PC-9 (cell line): ENCODE data around the gene CTXND1. TPM values are rescaled to one million over a fixed set of nuclear protein-coding genes. Genes with fewer than 3 reads are reported as not detected.

Experiments
- BruUV-seq: library from RNA; stranded (reverse); fragments of 400-500 nt; replicated peaks from 2 replicates; lab custom pipeline; 2021; lab: Mats Ljungman, UMichigan
- CTCF ChIA-PET: fragments of 300-600 bp; sonication (Branson Sonifier 250); formaldehyde crosslinking; loops from one replicate; lab custom pipeline; 2022; ENCODE audit warnings: antibody characterized with exemption; lab: Charles Lee
- POLR2A ChIA-PET: fragments of 300-600 bp; sonication (Branson Sonifier 250); formaldehyde crosslinking; loops from one replicate; lab custom pipeline; 2022; ENCODE audit warnings: antibody characterized with exemption; ENCODE audit not compliant: unreplicated experiment; lab: Charles Lee
- DNase-seq, 2 experiments: peaks; one replicate each; pipeline versions ENCODE4 v3.0.0 to v3.0.0-alpha.2; 2015 to 2022; ENCODE audit warnings: mixed read lengths in 1 of 2
- H2AFZ ChIP-seq: fragments of 200-600 bp; sonication (generic); 2 replicates; pipeline ENCODE4 v1.8.1; 2017; ENCODE audit warnings: antibody characterized with exemption
- H3F3A ChIP-seq: fragments of 200-600 bp; sonication (generic); 2 replicates; pipeline ENCODE4 v1.8.1; 2017; ENCODE audit warnings: antibody characterized with exemption, mild to moderate bottlenecking, low read depth; ENCODE audit not compliant: insufficient read depth
- H3K27ac ChIP-seq: fragments of 200-600 bp; sonication (generic); 2 replicates; pipeline ENCODE4 v1.6.1; 2016; ENCODE audit warnings: mixed run types
- H3K27me3 ChIP-seq: fragments of 200-600 bp; sonication (generic); 2 replicates; pipeline ENCODE4 v1.6.1; 2016; ENCODE audit warnings: low read depth, mixed run types; ENCODE audit not compliant: insufficient read depth
- H3K36me3 ChIP-seq: fragments of 200-600 bp; sonication (generic); 2 replicates; pipeline ENCODE4 v1.6.1; 2016; ENCODE audit warnings: low read depth, mixed run types
- H3K4me1 ChIP-seq: fragments of 200-600 bp; sonication (generic); replicated peaks from 2 replicates; pipeline ENCODE4 v1.6.1; 2016; ENCODE audit warnings: mixed run types; ENCODE audit not compliant: insufficient read depth
- H3K4me2 ChIP-seq: fragments of 200-600 bp; sonication (generic); 2 replicates; pipeline ENCODE4 v1.6.1; 2017; ENCODE audit warnings: mixed run types
- H3K4me3 ChIP-seq: fragments of 200-600 bp; sonication (generic); 2 replicates; pipeline ENCODE4 v1.6.1; 2016; ENCODE audit warnings: mixed run types
- H3K79me2 ChIP-seq: fragments of 200-600 bp; sonication (generic); 2 replicates; pipeline ENCODE4 v1.6.1; 2017; ENCODE audit warnings: low read depth, mixed run types
- H3K9me2 ChIP-seq: fragments of 200-600 bp; sonication (generic); 2 replicates; pipeline ENCODE4 v1.8.1; 2017; ENCODE audit warnings: mild to moderate bottlenecking; ENCODE audit not compliant: insufficient read depth
- H3K9me3 ChIP-seq: fragments of 200-600 bp; sonication (generic); 2 replicates; pipeline ENCODE4 v1.8.1; 2016; ENCODE audit warnings: low read depth; ENCODE audit not compliant: insufficient read depth
- H4K20me1 ChIP-seq: fragments of 200-600 bp; sonication (generic); 2 replicates; pipeline ENCODE4 v1.8.1; 2017; ENCODE audit not compliant: insufficient read depth
- CTCF ChIP-seq: fragments of 200-600 bp; sonication (generic); conservative IDR thresholded peaks from 2 replicates; pipeline ENCODE4 v1.6.1; 2017; ENCODE audit warnings: mixed run types, antibody characterized with exemption, mild to moderate bottlenecking, moderate library complexity
- EZH2 ChIP-seq: fragments of 200-600 bp; sonication (generic); IDR thresholded peaks from 2 replicates; pipeline ENCODE4 v1.8.0; 2017; ENCODE audit warnings: antibody characterized with exemption, low read depth
- intact Hi-C: fragments of 100-400 bp; cut with micrococcal nuclease; formaldehyde crosslinking; loops from one replicate; pipeline ENCODE4 v1.10.0; 2022; ENCODE audit not compliant: unreplicated experiment
- total RNA-seq: library from RNA; stranded (reverse); gene quantifications from 2 replicates; pipeline ENCODE4 v1.2.3, GENCODE V29; 2021

CTXND1 gene
- total RNA-seq, 1 experiment from 2014 or later, result not detected

- Histone ChIP-seq H4K20me1 (no peaks in the 10 kb centered on the region), H3F3A (no peaks in the 10 kb centered on the region), H3K79me2 (no peaks in the 10 kb centered on the region), H3K27me3 (no peaks in the 10 kb centered on the region), H3K36me3 (no peaks in the 10 kb centered on the region), H3K9me3 (no peaks in the 10 kb centered on the region), H3K4me3 (no peak overlapping the region), H2AFZ (no peak overlapping the region), H3K9me2 (no peaks in the 10 kb centered on the region), H3K27ac (no peak overlapping the region), H3K4me1 (no peaks in the 10 kb centered on the region), H3K4me2 (no peak overlapping the region)
- no TSS peak for BruUV-seq
- no peak for TF ChIP-seq CTCF
- TF ChIP-seq EZH2, result no peak
- DNase-seq, result no peak
- intact Hi-C loops, result no loop called here
- ChIA-PET POLR2A (no interaction called here), CTCF (no interaction called here)
Measured at GRCh38 chr15:80191198-80191597, 60.8 kb downstream of the CTXND1 start.

- H3K36me3 ChIP-seq, result peaks cover 7% of the 10 kb centered on the region; the same call in 1 of the 2 replicates
- no peaks in the 10 kb centered on the region for H3K27me3 ChIP-seq
- intact Hi-C loops, result no loop called here
- no peaks in the 10 kb centered on the region for H3F3A ChIP-seq
- no peak overlapping the region for H3K4me3 ChIP-seq
- H3K79me2 ChIP-seq, result no peaks in the 10 kb centered on the region
- ChIA-PET CTCF (no interaction called here), POLR2A (no interaction called here)
- no peak for TF ChIP-seq CTCF
- no peak for TF ChIP-seq EZH2
- H2AFZ ChIP-seq, result no peak overlapping the region
- no peaks in the 10 kb centered on the region for H4K20me1 ChIP-seq
- H3K4me2 ChIP-seq, result no peak overlapping the region
- DNase-seq, result no peak
- no peak overlapping the region for H3K27ac ChIP-seq
- no TSS peak for BruUV-seq
- H3K4me1 ChIP-seq, result no peaks in the 10 kb centered on the region
- no peaks in the 10 kb centered on the region for H3K9me3 ChIP-seq
- no peaks in the 10 kb centered on the region for H3K9me2 ChIP-seq
Measured at GRCh38 chr15:80188251-80188650, 63.8 kb downstream of the CTXND1 start.

- H3K27ac ChIP-seq, result no peak overlapping the region
- H3F3A ChIP-seq, result no peaks in the 10 kb centered on the region
- H3K79me2 ChIP-seq, result no peaks in the 10 kb centered on the region
- no peaks in the 10 kb centered on the region for H4K20me1 ChIP-seq
- no peak for DNase-seq
- no peaks in the 10 kb centered on the region for H3K9me3 ChIP-seq
- intact Hi-C loops, result no loop called here
- no peaks in the 10 kb centered on the region for H3K27me3 ChIP-seq
- ChIA-PET CTCF (no interaction called here), POLR2A (no interaction called here)
- no peaks in the 10 kb centered on the region for H3K9me2 ChIP-seq
- H3K4me3 ChIP-seq, result no peak overlapping the region
- TF ChIP-seq EZH2 (no peak), CTCF (no peak)
- no peak overlapping the region for H3K4me2 ChIP-seq
- peaks cover 11% of the 10 kb centered on the region for H3K36me3 ChIP-seq
- BruUV-seq, result no TSS peak
- H3K4me1 ChIP-seq, result no peaks in the 10 kb centered on the region
- no peak overlapping the region for H2AFZ ChIP-seq
Measured at GRCh38 chr15:80186597-80186996, 65.4 kb downstream of the CTXND1 start.
